ENCODE results near the gene MAP3K10.

- TF ChIP-seq CTCF (IDR thresholded peaks at IDR 0.05) (no peak), POLR2AphosphoS5 (IDR thresholded peaks at IDR 0.05; ENCODE audit: low read depth, low read length) (no peak)
Measured at GRCh38 chr19:40163541-40164129, 27.6 kb upstream of the MAP3K10 start.

Data from Panc1 (cell line).